HG03196 (cell line): Measurements from ENCODE around the gene DDX27.

Experiments used
- ATAC-seq: cut with Tn5 transposase; IDR thresholded peaks from one replicate; pipeline ENCODE4 v1.9.1; 2021; ENCODE audit not compliant: unreplicated experiment

DDX27 gene

DNA sequence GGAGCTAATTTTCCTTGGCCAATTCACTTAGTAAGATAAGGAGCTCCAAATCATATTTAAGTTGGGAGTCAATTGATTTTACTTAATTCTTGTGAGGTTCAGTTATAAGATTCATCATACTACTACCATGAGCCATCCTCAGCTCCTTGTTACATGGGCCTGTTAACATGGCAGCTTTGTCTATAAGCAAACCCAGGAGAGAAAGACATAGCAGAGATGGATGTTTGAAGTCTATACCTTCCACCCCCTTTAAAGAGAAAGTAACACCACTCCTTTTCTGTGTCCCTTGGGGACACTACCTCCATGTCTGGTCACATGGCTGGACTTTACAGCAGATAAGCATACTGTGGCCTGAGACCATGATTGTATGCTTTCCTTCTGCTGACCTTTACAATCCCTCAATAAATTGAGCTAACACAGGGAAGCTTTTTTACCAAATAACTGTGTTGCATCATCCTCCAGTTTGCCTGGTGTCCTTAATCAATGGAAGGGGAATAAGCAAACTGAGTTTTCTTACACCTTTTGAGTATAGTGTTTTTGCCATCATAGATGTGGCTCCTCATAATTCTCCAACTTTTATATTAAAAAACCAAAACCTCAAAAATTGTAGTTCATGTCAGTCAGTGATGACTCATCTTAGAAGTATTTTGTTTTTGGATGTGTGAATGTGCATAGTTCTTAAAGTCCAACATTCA is 68.5 kb downstream of the DDX27 start:
- no peak for ATAC-seq

DNA sequence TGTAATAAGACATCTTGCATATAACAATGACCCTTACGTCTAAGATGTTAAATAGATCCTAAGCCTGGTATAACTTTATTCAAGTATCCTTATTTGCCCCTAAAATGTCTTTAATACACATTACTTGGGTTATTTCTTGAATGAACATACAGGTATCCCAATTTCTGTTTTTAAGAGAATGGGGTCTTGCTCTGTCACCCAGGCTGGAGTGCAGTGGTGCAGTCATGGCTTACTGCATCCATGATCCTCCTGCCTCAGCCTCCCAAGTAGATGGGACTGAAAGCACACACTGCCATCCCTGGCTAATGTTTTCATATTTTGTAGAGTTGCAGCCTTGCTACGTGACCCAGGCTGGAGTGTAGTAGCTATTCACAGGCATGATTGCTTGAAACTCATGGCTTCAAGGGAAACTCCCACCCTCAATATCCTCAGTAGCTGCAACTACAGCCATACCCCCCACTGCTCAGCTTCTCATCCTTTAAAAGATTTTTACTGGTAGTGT is 69.1 kb downstream of the DDX27 start:
- ATAC-seq, result no peak

DNA sequence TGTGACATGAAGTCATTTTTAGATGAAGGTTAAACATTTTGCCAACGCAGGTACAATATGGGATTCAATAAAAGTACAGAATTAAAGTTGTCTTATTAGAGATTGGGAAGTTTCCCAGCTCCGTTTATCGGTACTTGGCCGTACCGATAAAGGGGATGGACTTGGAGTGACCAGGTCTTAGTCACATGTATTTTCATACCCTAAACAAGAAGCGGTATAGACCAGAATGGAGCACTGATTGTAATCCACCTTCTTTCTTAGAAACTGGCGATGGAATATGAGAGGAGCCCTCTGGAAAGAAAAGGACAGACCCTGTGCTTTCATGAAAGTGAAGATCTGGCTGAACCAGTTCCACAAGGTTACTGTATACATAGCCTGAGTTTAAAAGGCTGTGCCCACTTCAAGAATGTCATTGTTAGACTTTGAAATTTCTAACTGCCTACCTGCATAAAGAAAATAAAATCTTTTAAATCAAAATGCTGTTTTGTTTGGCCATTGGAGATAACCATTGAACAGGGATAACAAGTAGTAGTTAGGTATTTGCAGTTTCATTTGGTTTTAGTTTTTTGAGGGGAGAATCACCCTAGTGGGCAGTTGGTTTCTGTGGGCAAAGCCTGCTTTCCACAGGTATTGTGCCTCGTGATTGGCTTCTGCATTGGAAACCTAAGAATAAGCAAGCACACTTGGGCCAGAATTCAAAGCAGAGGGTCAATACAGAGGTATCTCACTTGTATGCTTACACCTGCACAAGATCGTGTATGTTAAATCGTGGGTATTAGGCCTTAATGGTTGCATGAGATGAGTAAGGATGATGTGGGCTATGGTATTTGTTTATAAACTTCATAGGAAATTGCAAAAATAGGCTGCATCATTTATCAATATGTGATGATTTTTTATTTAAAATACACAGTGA is 69.8 kb downstream of the DDX27 start:
- ATAC-seq, result no peak

DNA sequence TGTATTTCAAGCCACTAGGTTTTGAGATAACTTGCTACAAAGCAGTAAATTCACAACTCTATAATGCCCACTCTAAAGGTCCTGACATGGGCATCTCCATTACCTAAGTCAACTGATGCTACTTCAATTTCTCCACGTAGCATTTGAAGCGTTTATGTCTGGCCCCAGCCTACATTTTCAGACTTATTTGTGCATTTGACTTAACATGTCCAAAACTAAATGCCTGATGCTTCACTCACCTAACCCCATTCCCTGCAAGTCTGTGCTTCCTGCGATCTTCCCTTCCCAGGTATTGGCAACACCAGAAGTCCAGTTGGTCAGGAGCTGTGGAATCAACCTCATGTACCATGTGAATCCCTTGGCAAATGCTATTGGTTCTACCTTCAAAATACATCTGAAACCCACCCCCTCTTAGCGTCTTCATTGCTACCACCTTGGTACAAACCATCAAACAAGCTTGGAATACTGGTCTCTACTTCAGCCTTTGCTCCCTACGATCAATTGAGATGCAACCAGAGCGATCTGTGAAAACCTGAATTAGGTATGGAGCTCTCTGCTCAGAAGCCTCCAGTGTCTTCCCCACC is 71.5 kb downstream of the DDX27 start:
- no peak for ATAC-seq

DNA sequence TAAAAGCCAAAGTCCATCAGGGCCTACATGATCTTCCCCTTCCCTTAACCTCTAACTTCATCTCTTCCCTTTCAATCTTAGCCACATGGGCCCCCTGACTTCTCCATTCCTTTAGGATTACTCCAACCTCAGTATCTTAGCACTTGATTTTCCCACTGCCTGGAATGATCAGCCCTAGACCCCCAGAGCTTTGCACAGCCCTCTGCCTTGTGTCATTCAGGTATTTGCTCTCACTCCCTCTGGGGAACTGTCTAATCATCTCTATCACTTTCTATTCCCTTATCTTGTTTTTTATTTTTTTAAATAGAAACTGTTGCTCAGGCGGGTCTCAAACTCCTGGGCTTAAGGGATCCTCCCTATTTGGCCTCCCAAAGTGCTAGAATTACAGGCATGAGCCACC is 72.0 kb downstream of the DDX27 start:
- ATAC-seq, result no peak

DNA sequence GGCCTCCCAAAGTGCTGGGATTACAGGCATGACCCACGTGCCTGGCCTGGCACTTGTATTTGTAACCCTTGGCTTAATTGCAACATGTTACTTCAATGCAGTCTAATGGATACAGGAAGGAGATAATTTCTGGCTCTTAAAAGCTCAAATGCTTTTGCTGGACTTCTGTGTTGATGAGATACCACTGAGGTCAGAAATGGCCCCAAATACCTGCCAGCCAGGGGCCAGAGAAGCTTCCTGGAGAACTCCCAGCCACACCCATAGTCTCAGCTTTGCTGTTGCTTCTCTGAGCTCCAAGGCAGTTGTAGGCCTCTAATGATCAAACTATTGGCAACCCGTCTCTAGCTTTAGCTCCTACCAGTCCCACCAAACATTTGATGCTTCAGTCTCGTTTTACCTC is 72.8 kb downstream of the DDX27 start:
- ATAC-seq, result no peak

DNA sequence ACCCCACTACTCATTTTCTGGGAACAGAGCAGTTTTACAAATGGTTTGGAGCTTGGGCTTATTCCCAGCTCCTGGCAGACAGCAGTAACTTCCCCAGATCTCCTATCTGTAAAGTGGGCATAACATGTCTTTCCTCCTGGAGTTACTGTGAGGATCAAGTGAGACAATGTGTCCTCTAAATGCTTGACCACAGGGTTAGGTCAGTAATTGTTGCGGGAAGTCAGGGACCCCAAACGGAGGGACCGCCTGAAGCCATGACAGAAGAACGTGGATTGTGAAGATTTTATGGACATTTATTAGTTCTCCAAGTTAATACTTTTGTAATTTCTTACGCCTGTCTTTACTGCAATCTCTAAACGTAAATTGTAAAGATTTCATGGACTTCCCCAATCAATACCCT is 73.9 kb downstream of the DDX27 start:
- ATAC-seq, result no peak
